WTC11 (cell line): ENCODE measurements around the gene MTHFD1L. TPM values are rescaled to one million over a fixed set of nuclear protein-coding genes. Genes with fewer than 3 reads are reported as not detected.
A peak's percentile ranks its signal among the peaks of the same experiment; 100 is the strongest.

Source experiments
- ARID4B ChIP-seq: sonication (generic); formaldehyde crosslinking; IDR thresholded peaks from 2 replicates; pipeline ENCODE4 v1.8.0; 2023; ENCODE audit warnings: missing genetic modification reagents, mild to moderate bottlenecking, borderline replicate concordance
- ATF1 ChIP-seq: sonication (generic); formaldehyde crosslinking; IDR thresholded peaks from 2 replicates; pipeline ENCODE4 v1.8.1; 2023; ENCODE audit warnings: mild to moderate bottlenecking, moderate library complexity, missing genetic modification reagents
- CBFB ChIP-seq: sonication (generic); formaldehyde crosslinking; IDR thresholded peaks from 2 replicates; pipeline ENCODE4 v1.8.1; 2022; ENCODE audit warnings: mild to moderate bottlenecking, low read depth, missing genetic modification reagents
- FOXK1 ChIP-seq: sonication (generic); formaldehyde crosslinking; IDR thresholded peaks from 2 replicates; pipeline ENCODE4 v1.8.0; 2022; ENCODE audit warnings: mild to moderate bottlenecking, moderate library complexity, missing genetic modification reagents
- GABPB1 ChIP-seq: sonication (generic); formaldehyde crosslinking; IDR thresholded peaks from 2 replicates; pipeline ENCODE4 v1.8.1; 2023; ENCODE audit warnings: mild to moderate bottlenecking, missing genetic modification reagents
- HMGA2 ChIP-seq: fragments of 250-450 bp; sonication (Bioruptor Pico); IDR thresholded peaks from 2 replicates; pipeline ENCODE4 v1.4.0; 2021; ENCODE audit warnings: mild to moderate bottlenecking, moderate library complexity
- HMGXB4 ChIP-seq: sonication (generic); formaldehyde crosslinking; IDR thresholded peaks from 2 replicates; pipeline ENCODE4 v1.8.1; 2023; ENCODE audit warnings: mild to moderate bottlenecking, moderate library complexity, missing genetic modification reagents
- IRF2 ChIP-seq: sonication (generic); formaldehyde crosslinking; IDR thresholded peaks from 2 replicates; pipeline ENCODE4 v1.8.0; 2022; ENCODE audit warnings: low read depth, missing genetic modification reagents, borderline replicate concordance
- JAZF1 ChIP-seq: fragments of 250-450 bp; sonication (Bioruptor Pico); IDR thresholded peaks from 2 replicates; pipeline ENCODE4 v1.9.0; 2021; ENCODE audit warnings: moderate library complexity, mild to moderate bottlenecking, inconsistent platforms
- NFATC4 ChIP-seq: fragments of 250-450 bp; sonication (Bioruptor Pico); IDR thresholded peaks from 2 replicates; pipeline ENCODE4 v1.9.0; 2021; ENCODE audit warnings: mild to moderate bottlenecking
- NFYB ChIP-seq: sonication (generic); formaldehyde crosslinking; conservative IDR thresholded peaks from 2 replicates; pipeline ENCODE4 v1.8.0; 2022; ENCODE audit warnings: low read depth, missing genetic modification reagents
- RORB ChIP-seq: fragments of 250-450 bp; sonication (Bioruptor Pico); IDR thresholded peaks from 2 replicates; pipeline ENCODE4 v1.9.0; 2021; ENCODE audit warnings: mild to moderate bottlenecking
- SMAD4 ChIP-seq: sonication (generic); formaldehyde crosslinking; IDR thresholded peaks from 2 replicates; pipeline ENCODE4 v1.8.0; 2022; ENCODE audit warnings: mild to moderate bottlenecking, missing genetic modification reagents
- SOX15 ChIP-seq: fragments of 250-450 bp; sonication (Bioruptor Pico); IDR thresholded peaks from 2 replicates; pipeline ENCODE4 v1.9.0; 2021; ENCODE audit warnings: mild to moderate bottlenecking
- SP1 ChIP-seq: sonication (generic); formaldehyde crosslinking; conservative IDR thresholded peaks from 2 replicates; pipeline ENCODE4 v1.8.1; 2022; ENCODE audit warnings: missing genetic modification reagents
- TEAD4 ChIP-seq: sonication (generic); formaldehyde crosslinking; IDR thresholded peaks from 2 replicates; pipeline ENCODE4 v1.8.0; 2022; ENCODE audit warnings: mild to moderate bottlenecking, missing genetic modification reagents
- ZBTB21 ChIP-seq: sonication (generic); formaldehyde crosslinking; IDR thresholded peaks from 2 replicates; pipeline ENCODE4 v1.8.1; 2023; ENCODE audit warnings: mild to moderate bottlenecking, missing genetic modification reagents, borderline replicate concordance
- ZMAT4 ChIP-seq: fragments of 250-450 bp; sonication (Bioruptor Pico); IDR thresholded peaks from 2 replicates; pipeline ENCODE4 v1.9.0; 2021; ENCODE audit warnings: mild to moderate bottlenecking
- ZNF138 ChIP-seq: sonication (generic); formaldehyde crosslinking; conservative IDR thresholded peaks from 2 replicates; pipeline ENCODE4 v1.8.1; 2022; ENCODE audit warnings: mild to moderate bottlenecking, moderate library complexity, missing genetic modification reagents
- ZNF416 ChIP-seq: fragments of 250-450 bp; sonication (Bioruptor Pico); IDR thresholded peaks from 2 replicates; pipeline ENCODE4 v1.9.0; 2021; ENCODE audit warnings: mild to moderate bottlenecking, inconsistent platforms
- total RNA-seq: library from RNA; stranded (reverse); gene quantifications from 3 replicates; pipeline ENCODE4 v1.2.3, GENCODE V29; 2021
- TF ChIP-seq, protein P1 (sequence below): sonication (generic); formaldehyde crosslinking; IDR thresholded peaks from 2 replicates; pipeline ENCODE4 v1.8.1; 2023; ENCODE audit warnings: mild to moderate bottlenecking, missing genetic modification reagents
- TF ChIP-seq, protein P2 (sequence below): sonication (generic); formaldehyde crosslinking; IDR thresholded peaks from 2 replicates; pipeline ENCODE4 v1.8.0; 2022; ENCODE audit warnings: mild to moderate bottlenecking, missing genetic modification reagents
- TF ChIP-seq, protein P3 (sequence below): sonication (generic); formaldehyde crosslinking; IDR thresholded peaks from 2 replicates; pipeline ENCODE4 v1.8.1; 2023; ENCODE audit warnings: mild to moderate bottlenecking, missing genetic modification reagents, moderate library complexity
- TF ChIP-seq, protein P4 (sequence below): sonication (generic); formaldehyde crosslinking; IDR thresholded peaks from 2 replicates; pipeline ENCODE4 v1.8.0; 2022; ENCODE audit warnings: mild to moderate bottlenecking, missing genetic modification reagents
- TF ChIP-seq, protein P5 (sequence below): sonication (generic); formaldehyde crosslinking; conservative IDR thresholded peaks from 2 replicates; pipeline ENCODE4 v1.8.1; 2022; ENCODE audit warnings: mild to moderate bottlenecking, missing genetic modification reagents

Gene MTHFD1L
- total RNA-seq, 1 experiment from 2014 or later = 104 TPM

DNA sequence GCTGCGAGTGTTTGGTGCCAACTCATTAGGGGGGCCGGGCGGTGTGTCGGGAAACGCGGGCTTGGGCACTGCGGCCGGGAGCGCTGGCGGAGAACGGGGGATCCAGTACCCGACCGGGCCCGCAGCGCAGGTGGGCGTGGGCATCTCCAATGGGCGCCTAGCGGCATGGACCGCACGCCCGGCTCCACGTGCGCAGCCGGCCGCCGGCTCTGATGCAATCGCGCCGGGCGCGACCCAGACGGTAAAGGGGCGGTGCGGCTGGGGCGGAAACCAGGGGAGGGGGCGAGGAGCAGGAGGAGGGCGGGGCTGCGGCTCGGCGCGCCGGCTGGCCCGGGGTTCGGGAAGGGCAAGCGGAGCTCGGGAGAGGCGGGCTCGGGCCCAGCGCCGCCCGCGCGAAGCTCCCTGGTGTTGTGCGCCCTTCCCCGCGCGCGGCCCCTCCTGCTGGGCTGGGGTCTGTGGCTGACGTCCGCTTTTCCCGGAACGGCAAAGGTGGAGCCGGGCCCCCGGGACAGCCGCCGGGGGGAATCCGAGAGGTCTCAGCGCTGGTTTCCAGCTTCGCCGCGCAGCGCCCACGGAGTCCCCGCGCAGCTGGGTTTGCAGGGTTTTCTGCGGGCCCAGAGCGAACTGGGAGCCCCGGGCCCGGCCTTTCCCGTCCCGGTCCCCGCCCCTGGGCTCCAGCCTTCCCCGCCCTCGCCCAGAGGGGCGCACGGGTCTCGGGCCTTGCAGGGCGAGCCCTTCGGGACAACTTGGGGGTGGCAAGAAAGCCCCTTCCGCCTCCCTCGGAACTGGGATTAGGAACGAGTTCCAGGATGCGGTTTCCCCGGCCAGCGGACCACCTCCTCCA is 867 bp downstream of the MTHFD1L start (continued):
- TF ChIP-seq ATF1 = no peak
- TF ChIP-seq, protein P1, sequence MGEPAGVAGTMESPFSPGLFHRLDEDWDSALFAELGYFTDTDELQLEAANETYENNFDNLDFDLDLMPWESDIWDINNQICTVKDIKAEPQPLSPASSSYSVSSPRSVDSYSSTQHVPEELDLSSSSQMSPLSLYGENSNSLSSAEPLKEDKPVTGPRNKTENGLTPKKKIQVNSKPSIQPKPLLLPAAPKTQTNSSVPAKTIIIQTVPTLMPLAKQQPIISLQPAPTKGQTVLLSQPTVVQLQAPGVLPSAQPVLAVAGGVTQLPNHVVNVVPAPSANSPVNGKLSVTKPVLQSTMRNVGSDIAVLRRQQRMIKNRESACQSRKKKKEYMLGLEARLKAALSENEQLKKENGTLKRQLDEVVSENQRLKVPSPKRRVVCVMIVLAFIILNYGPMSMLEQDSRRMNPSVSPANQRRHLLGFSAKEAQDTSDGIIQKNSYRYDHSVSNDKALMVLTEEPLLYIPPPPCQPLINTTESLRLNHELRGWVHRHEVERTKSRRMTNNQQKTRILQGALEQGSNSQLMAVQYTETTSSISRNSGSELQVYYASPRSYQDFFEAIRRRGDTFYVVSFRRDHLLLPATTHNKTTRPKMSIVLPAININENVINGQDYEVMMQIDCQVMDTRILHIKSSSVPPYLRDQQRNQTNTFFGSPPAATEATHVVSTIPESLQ = 0 out of 2 replicates have a peak, but pooled peaks have one; percentile 18
- TF ChIP-seq, protein P2, sequence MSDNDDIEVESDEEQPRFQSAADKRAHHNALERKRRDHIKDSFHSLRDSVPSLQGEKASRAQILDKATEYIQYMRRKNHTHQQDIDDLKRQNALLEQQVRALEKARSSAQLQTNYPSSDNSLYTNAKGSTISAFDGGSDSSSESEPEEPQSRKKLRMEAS (CRISPR knock-in tag) = peak; percentile 99
- no peak for TF ChIP-seq NFYB
- no peak for TF ChIP-seq TEAD4 (CRISPR knock-in tag)
- TF ChIP-seq ZBTB21 (CRISPR knock-in tag) = peak; percentile 91
- peak; percentile 100 for TF ChIP-seq GABPB1 (CRISPR knock-in tag)
- no peak for TF ChIP-seq IRF2 (CRISPR knock-in tag)
- TF ChIP-seq HMGXB4 = peak; percentile 61
- TF ChIP-seq FOXK1 (CRISPR knock-in tag) = peak; percentile 91
- no peak for TF ChIP-seq NFATC4 (CRISPR knock-in tag)
- 0 out of 2 replicates have a peak, but pooled peaks have one; percentile 83 for TF ChIP-seq CBFB
- TF ChIP-seq SMAD4 (CRISPR knock-in tag) = no peak; the same call in 1 of the 2 replicates
- TF ChIP-seq JAZF1 (CRISPR knock-in tag) = no peak
- no peak for TF ChIP-seq ZMAT4 (CRISPR knock-in tag)
- TF ChIP-seq RORB = no peak
- TF ChIP-seq, protein P3, sequence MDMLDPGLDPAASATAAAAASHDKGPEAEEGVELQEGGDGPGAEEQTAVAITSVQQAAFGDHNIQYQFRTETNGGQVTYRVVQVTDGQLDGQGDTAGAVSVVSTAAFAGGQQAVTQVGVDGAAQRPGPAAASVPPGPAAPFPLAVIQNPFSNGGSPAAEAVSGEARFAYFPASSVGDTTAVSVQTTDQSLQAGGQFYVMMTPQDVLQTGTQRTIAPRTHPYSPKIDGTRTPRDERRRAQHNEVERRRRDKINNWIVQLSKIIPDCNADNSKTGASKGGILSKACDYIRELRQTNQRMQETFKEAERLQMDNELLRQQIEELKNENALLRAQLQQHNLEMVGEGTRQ (CRISPR knock-in tag) = peak; percentile 73
- TF ChIP-seq, protein P4, sequence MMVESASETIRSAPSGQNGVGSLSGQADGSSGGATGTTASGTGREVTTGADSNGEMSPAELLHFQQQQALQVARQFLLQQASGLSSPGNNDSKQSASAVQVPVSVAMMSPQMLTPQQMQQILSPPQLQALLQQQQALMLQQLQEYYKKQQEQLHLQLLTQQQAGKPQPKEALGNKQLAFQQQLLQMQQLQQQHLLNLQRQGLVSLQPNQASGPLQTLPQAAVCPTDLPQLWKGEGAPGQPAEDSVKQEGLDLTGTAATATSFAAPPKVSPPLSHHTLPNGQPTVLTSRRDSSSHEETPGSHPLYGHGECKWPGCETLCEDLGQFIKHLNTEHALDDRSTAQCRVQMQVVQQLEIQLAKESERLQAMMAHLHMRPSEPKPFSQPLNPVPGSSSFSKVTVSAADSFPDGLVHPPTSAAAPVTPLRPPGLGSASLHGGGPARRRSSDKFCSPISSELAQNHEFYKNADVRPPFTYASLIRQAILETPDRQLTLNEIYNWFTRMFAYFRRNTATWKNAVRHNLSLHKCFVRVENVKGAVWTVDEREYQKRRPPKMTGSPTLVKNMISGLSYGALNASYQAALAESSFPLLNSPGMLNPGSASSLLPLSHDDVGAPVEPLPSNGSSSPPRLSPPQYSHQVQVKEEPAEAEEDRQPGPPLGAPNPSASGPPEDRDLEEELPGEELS (CRISPR knock-in tag) = peak; percentile 72; the same call in 1 of the 2 replicates
- TF ChIP-seq SP1 = peak; percentile 95
- TF ChIP-seq ARID4B (CRISPR knock-in tag) = peak; percentile 67; the same call in 1 of the 2 replicates
- TF ChIP-seq ZNF416 (CRISPR knock-in tag) = no peak
- TF ChIP-seq SOX15 (CRISPR knock-in tag) = no peak
- TF ChIP-seq ZNF138 (CRISPR knock-in tag) = 0 out of 2 replicates have a peak, but pooled peaks have one; percentile 76
- TF ChIP-seq, protein P5, sequence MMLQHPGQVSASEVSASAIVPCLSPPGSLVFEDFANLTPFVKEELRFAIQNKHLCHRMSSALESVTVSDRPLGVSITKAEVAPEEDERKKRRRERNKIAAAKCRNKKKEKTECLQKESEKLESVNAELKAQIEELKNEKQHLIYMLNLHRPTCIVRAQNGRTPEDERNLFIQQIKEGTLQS (CRISPR knock-in tag) = peak; percentile 97
- TF ChIP-seq HMGA2 (CRISPR knock-in tag) = no peak
